K562 (cell line): ENCODE results near the gene ACHE. TPM values are rescaled to one million over a fixed set of nuclear protein-coding genes. Genes with fewer than 3 reads are reported as not detected.

Experiments used
- DLX4 ChIP-seq: fragments of 250-450 bp; sonication (Bioruptor Pico); IDR thresholded peaks from 2 replicates; pipeline ENCODE4 v1.6.1; 2021; ENCODE audit warnings: mild to moderate bottlenecking
- KLF6 ChIP-seq: fragments of 250-450 bp; sonication (Bioruptor Pico); IDR thresholded peaks from 2 replicates; pipeline ENCODE4 v1.4.0; 2020; ENCODE audit warnings: mild to moderate bottlenecking, moderate library complexity, borderline replicate concordance
- NR3C1 ChIP-seq: sonication (generic); formaldehyde crosslinking; IDR thresholded peaks from 2 replicates; pipeline ENCODE4 v1.8.1; 2022; ENCODE audit warnings: missing genetic modification reagents
- SIX5 ChIP-seq, 2 experiments: IDR thresholded peaks; 2 replicates each; pipeline ENCODE4 v1.6.1; 2011; ENCODE audit warnings: low read length in 2 of 2, borderline replicate concordance in 1 of 2, low read depth in 1 of 2, mild to moderate bottlenecking in 1 of 2, moderate library complexity in 1 of 2; ENCODE audit not compliant: insufficient read depth in 1 of 2
- SMARCA5 ChIP-seq: fragments of 450-650 bp; IDR thresholded peaks from 2 replicates; pipeline ENCODE4 v1.6.1; 2016
- SMARCC2 ChIP-seq: fragments of 450-650 bp; IDR thresholded peaks from 2 replicates; pipeline ENCODE4 v1.6.1; 2017; ENCODE audit warnings: antibody characterized with exemption, moderate library complexity, mild to moderate bottlenecking, low read depth
- TSC22D4 ChIP-seq: fragments of 450-650 bp; IDR thresholded peaks from 2 replicates; pipeline ENCODE4 v1.6.1; 2016; ENCODE audit warnings: missing genetic modification characterization, missing biosample characterization, control low read depth
- ZFP30 ChIP-seq: fragments of 250-450 bp; sonication (Bioruptor Pico); IDR thresholded peaks from 2 replicates; pipeline ENCODE4 v1.8.0; 2022; ENCODE audit warnings: moderate library complexity, mild to moderate bottlenecking, inconsistent platforms, borderline replicate concordance
- ZNF311 ChIP-seq: fragments of 250-450 bp; sonication (Bioruptor Pico); IDR thresholded peaks from 2 replicates; pipeline ENCODE4 v1.4.0; 2020; ENCODE audit warnings: mild to moderate bottlenecking, moderate library complexity
- ZNF324 ChIP-seq: fragments of 250-450 bp; sonication (Bioruptor Pico); IDR thresholded peaks from 2 replicates; pipeline ENCODE4 v1.4.0; 2020; ENCODE audit warnings: mild to moderate bottlenecking
- ZNF395 ChIP-seq: fragments of 200-800 bp; sonication (Bioruptor generic); IDR thresholded peaks from 2 replicates; pipeline ENCODE4 v1.6.1; 2017; ENCODE audit warnings: missing genetic modification characterization, missing compliant biosample characterization
- ZNF449 ChIP-seq: fragments of 250-450 bp; sonication (Bioruptor Pico); IDR thresholded peaks from 2 replicates; pipeline ENCODE4 v1.8.0; 2022; ENCODE audit warnings: moderate library complexity, mild to moderate bottlenecking, inconsistent platforms
- ZNF609 ChIP-seq: sonication (generic); formaldehyde crosslinking; IDR thresholded peaks from 2 replicates; pipeline ENCODE4 v1.8.1; 2023; ENCODE audit warnings: missing genetic modification reagents, mild to moderate bottlenecking, borderline replicate concordance
- ZNF639 ChIP-seq, 2 experiments: fragments of 200-800 bp in 1 of 2; sonication (Bioruptor generic) in 1 of 2; sonication (generic) in 1 of 2; formaldehyde crosslinking in 1 of 2; IDR thresholded peaks in 1 of 2; conservative IDR thresholded peaks in 1 of 2; 2 replicates each; pipeline versions ENCODE4 v1.5.0 to v1.6.1; 2016 to 2020; ENCODE audit warnings: missing compliant biosample characterization in 1 of 2, missing genetic modification characterization in 1 of 2, missing genetic modification reagents in 1 of 2
- ZNF76 ChIP-seq: fragments of 250-450 bp; sonication (Bioruptor Pico); IDR thresholded peaks from 2 replicates; pipeline ENCODE4 v1.4.0; 2020; ENCODE audit warnings: mild to moderate bottlenecking, moderate library complexity, borderline replicate concordance
- ZNF785 ChIP-seq: fragments of 250-450 bp; sonication (Bioruptor Pico); IDR thresholded peaks from 2 replicates; pipeline ENCODE4 v1.4.0; 2020; ENCODE audit warnings: mild to moderate bottlenecking
- ZNF79 ChIP-seq: fragments of 250-450 bp; sonication (Bioruptor Pico); IDR thresholded peaks from 2 replicates; pipeline ENCODE4 v1.4.0; 2020; ENCODE audit warnings: low read depth, mild to moderate bottlenecking, moderate library complexity
- polyA plus RNA-seq, 8 experiments: library from polyadenylated mRNA; depleted of rRNA in 4 of 8; stranded (reverse) in 5 of 8; unstranded in 3 of 8; fragments of >200 nt; fragmentation: Nextera tagmentation in 2 of 8; fragmentation: Illumina TruSeq in 1 of 8; extraction: Ambion mirVana in 2 of 8; extraction: Trizol in 1 of 8; gene quantifications; 2 replicates each; pipeline versions ENCODE4 v1.2.1 to v1.2.3, GENCODE V29; 2011 to 2014; ENCODE audit warnings: inconsistent platforms in 1 of 8, missing spikeins in 1 of 8
- total RNA-seq, 7 experiments: library from RNA; depleted of rRNA in 6 of 7; stranded (reverse); fragments of >200 nt in 6 of 7; fragmentation: Illumina TruSeq in 2 of 7; extraction: Trizol in 2 of 7; gene quantifications; 2 replicates each; pipeline versions ENCODE4 v1.2.1 to v1.2.3, GENCODE V29; 2011 to 2021; ENCODE audit warnings: low replicate concordance in 1 of 7

The ACHE gene
- total and polyA plus RNA-seq, 9 of the 15 experiments (the other 6 are each of a cell fraction or from before 2014, with no cell fraction given) = 0.04 to 8.8 (median 1.9) TPM

GRCh38 chr7:100840470-100841100 is 55.1 kb downstream of the ACHE start (continued):
- TF ChIP-seq ZNF324 (CRISPR knock-in tag) = no peak
- TF ChIP-seq ZNF609 (CRISPR knock-in tag) = no peak
- no peak for TF ChIP-seq DLX4
- no peak for TF ChIP-seq ZNF785
- TF ChIP-seq NR3C1 (CRISPR knock-in tag) = no peak
- no peak for TF ChIP-seq TSC22D4 (tag)
- TF ChIP-seq ZNF395 (CRISPR knock-in tag) = no peak
- peak; percentile 42; the same call in 1 of the 2 replicates for TF ChIP-seq ZFP30 (CRISPR knock-in tag)
- no peak for TF ChIP-seq SIX5 (IDR thresholded peaks at IDR 0.05; ENCODE audit: borderline replicate concordance in 1 of 2, insufficient read depth in 1 of 2, low read depth in 1 of 2, low read length in 2 of 2)
- no peak for TF ChIP-seq ZNF76 (CRISPR knock-in tag)
- TF ChIP-seq SMARCA5 = peak; percentile 80; the same call in 1 of the 2 replicates
- TF ChIP-seq SMARCC2 = peak; percentile 48; the same call in 1 of the 2 replicates
- TF ChIP-seq KLF6 (CRISPR knock-in tag) = no peak
- no peak for TF ChIP-seq ZNF449 (CRISPR knock-in tag)
- TF ChIP-seq ZNF79 (CRISPR knock-in tag) = 0 out of 2 replicates have a peak, but pooled peaks have one; percentile 39
- no peak for TF ChIP-seq ZNF311
- TF ChIP-seq ZNF639 (CRISPR knock-in tag; conservative IDR thresholded peaks at IDR 0.05 in 1 of 2, IDR thresholded peaks at IDR 0.05 in 1 of 2) = no peak
